GM12892 (cell line): ENCODE measurements around the gene DECR2.

Experiments used
- POLR2AphosphoS5 ChIP-seq: IDR thresholded peaks from 2 replicates; pipeline ENCODE4 v1.6.1; 2011; ENCODE audit warnings: low read depth, low read length, control low read depth
- TAF1 ChIP-seq: IDR thresholded peaks from 2 replicates; pipeline ENCODE4 v1.6.1; 2011; ENCODE audit warnings: low read depth, mild to moderate bottlenecking, control low read depth, low read length, borderline replicate concordance

DNA sequence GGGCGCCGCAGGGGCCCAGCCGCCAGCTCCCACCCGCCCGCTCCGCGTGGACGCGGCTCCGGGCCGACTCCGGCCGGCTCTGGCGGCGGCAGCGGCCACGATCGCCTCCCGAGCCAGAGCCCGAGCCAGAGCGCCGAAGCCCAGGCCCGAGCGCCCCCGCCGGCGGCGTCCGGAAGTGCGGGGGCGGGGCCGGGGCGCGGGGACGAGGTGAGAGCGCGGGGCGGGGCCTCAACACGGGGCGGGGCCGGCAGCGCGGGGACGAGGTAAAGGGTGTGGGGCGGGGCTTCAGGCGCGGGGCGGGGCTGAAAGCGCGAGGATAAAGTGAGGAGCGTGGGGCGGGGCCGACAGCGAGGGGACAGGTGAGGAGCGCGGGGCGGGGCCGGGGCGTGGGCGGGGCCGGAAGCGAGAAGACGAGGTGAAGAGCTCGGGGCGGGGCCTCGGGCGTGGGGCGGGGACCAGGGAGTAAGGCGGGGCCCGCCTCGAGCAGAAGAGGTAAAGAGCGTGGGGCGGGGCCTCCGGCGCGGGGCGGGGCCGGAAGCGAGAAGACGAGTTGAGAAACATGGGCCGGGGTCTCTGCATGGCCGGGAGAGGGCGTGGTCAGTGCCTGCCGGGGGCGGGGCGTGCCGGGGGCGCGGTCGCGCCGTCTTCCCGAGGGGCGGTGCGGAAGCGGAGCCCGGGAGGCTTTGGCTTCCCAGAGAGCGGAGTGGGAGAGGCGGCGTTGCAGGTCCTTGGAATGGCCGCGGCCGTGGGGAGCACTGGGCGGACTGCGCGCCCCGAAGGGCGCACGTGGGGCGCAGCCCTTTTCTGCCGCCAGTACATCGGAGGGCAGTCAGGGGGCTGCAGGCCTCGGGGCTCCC, 48.9 kb upstream of the DECR2 start, which contains the start of gene AXIN1:
- TF ChIP-seq TAF1 (no peak), POLR2AphosphoS5 (no peak)
